Uterus (tissue), 4 donors: ENCODE results near the gene EPHA2. TPM values are rescaled to one million over a fixed set of nuclear protein-coding genes. Genes with fewer than 3 reads are reported as not detected.
A peak's percentile ranks its signal among the peaks of the same experiment; 100 is the strongest.

Experiments used
- DNase-seq, 2 donors: peaks; one replicate each; pipeline ENCODE4 v3.0.0-alpha.2; 2019 to 2020
- H3K27ac ChIP-seq, 2 donors: fragments of 200-600 bp; sonication (generic); 1 replicate in 1 of 2; 2 replicates in 1 of 2; pipeline ENCODE4 v1.5.1; 2016 to 2018
- H3K27me3 ChIP-seq, 2 donors: fragments of 200-600 bp; sonication (generic); one replicate each; pipeline ENCODE4 v1.5.1; 2018 to 2019; ENCODE audit warnings: control low read depth in 1 of 2
- H3K36me3 ChIP-seq, 2 donors: fragments of 200-600 bp; sonication (generic); one replicate each; pipeline ENCODE4 v1.5.1; 2019; ENCODE audit warnings: control low read depth in 1 of 2
- H3K4me1 ChIP-seq, 2 donors: fragments of 200-600 bp; sonication (generic); one replicate each; pipeline ENCODE4 v1.5.1; 2018 to 2019; ENCODE audit warnings: control low read depth in 1 of 2
- H3K4me3 ChIP-seq, 2 donors: fragments of 200-600 bp; sonication (generic); 1 replicate in 1 of 2; 2 replicates in 1 of 2; pipeline ENCODE4 v1.5.1; 2018 to 2019; ENCODE audit warnings: mild to moderate bottlenecking in 1 of 2
- H3K9me3 ChIP-seq, 2 donors: fragments of 200-600 bp; sonication (generic); one replicate each; pipeline ENCODE4 v1.5.1; 2019; ENCODE audit warnings: control low read depth in 1 of 2
- CTCF ChIP-seq, 4 experiments: fragments of 200-600 bp in 2 of 4; fragments of 450-650 bp in 2 of 4; sonication (generic) in 2 of 4; IDR thresholded peaks; one replicate each; pipeline ENCODE4 v1.5.1; 2016 to 2019; ENCODE audit warnings: antibody characterized with exemption in 4 of 4, mild to moderate bottlenecking in 2 of 4, moderate library complexity in 1 of 4
- POLR2A ChIP-seq, 2 donors: fragments of 450-650 bp; IDR thresholded peaks; one replicate each; pipeline ENCODE4 v1.6.1; 2016; ENCODE audit warnings: antibody characterized with exemption in 2 of 2, mild to moderate bottlenecking in 1 of 2, moderate library complexity in 1 of 2
- intact Hi-C: fragments of 100-400 bp; cut with DNase I; formaldehyde crosslinking; loops from one replicate; pipeline ENCODE4 v1.15.1; 2023; ENCODE audit warnings: low total_unique reads
- total RNA-seq, 4 donors: library from RNA; depleted of rRNA in 3 of 4; stranded (reverse); fragments of >200 nt in 3 of 4; gene quantifications; one replicate each; pipeline versions ENCODE4 v1.1.0 to v1.2.4, GENCODE V29; 2014 to 2023
- donor health status: DM: yes; HTN: yes; CAD: no.

The EPHA2 gene
- total RNA-seq, 4 donors from 2014 or later = 2.4 to 32.9 (median 16.3) TPM

- no peak overlapping the region for H3K27ac ChIP-seq
- intact Hi-C loops = no loop called here
Measured at GRCh38 chr1:16081636-16082035, 74.2 kb downstream of the EPHA2 start.

GRCh38 chr1:16080422-16081150 is 75.3 kb downstream of the EPHA2 start:
- Histone ChIP-seq H3K36me3 (no peaks in the 10 kb centered on the region), H3K27me3 (no peaks in the 10 kb centered on the region), H3K4me1 (peaks cover 0 to under 1% of the 10 kb centered on the region in 2 donors), H3K4me3 (no peak overlapping the region), H3K27ac (no peak overlapping the region), H3K9me3 (no peaks in the 10 kb centered on the region)
- DNase-seq = no peak
- intact Hi-C loops = no loop called here
- TF ChIP-seq CTCF (IDR thresholded peaks at IDR 0.05) = no peak
- TF ChIP-seq POLR2A (IDR thresholded peaks at IDR 0.05) = no peak

More at GRCh38 chr1:16081636-16082035, 74.2 kb downstream of the EPHA2 start:
- Histone ChIP-seq H3K4me1 (no peaks in the 10 kb centered on the region), H3K4me3 (no peak overlapping the region), H3K36me3 (no peaks in the 10 kb centered on the region), H3K9me3 (no peaks in the 10 kb centered on the region), H3K27me3 (no peaks in the 10 kb centered on the region)
- no peak for TF ChIP-seq CTCF (IDR thresholded peaks at IDR 0.05)
- no peak for TF ChIP-seq POLR2A (IDR thresholded peaks at IDR 0.05)
- DNase-seq = no peak

- peak; percentile 84 to 85 for DNase-seq
- peak overlapping the region in 1 of 2 donors; percentile 36 for H3K27ac ChIP-seq
- H3K4me1 ChIP-seq = peaks cover 0 to 4% of the 10 kb centered on the region in 2 donors
- no peaks in the 10 kb centered on the region for H3K36me3 ChIP-seq
- TF ChIP-seq POLR2A (IDR thresholded peaks at IDR 0.05) = peak in 1 of 2 donors; percentile 19
- peak; percentile 88 to 99 (median 94) for TF ChIP-seq CTCF (IDR thresholded peaks at IDR 0.05)
- H3K27me3 ChIP-seq = no peaks in the 10 kb centered on the region
- H3K4me3 ChIP-seq = no peak overlapping the region
- intact Hi-C loops = loop anchor here (2.0 to 10.0 kb wide), 3 partner anchors 108 to 283 kb away; no protein-coding TSS in a partner anchor
- no peaks in the 10 kb centered on the region for H3K9me3 ChIP-seq
Measured at GRCh38 chr1:16078925-16079656, 76.8 kb downstream of the EPHA2 start.

GRCh38 chr1:16077406-16078245 is 78.2 kb downstream of the EPHA2 start:
- Histone ChIP-seq H3K27ac (peak overlapping the region in 1 of 2 donors; percentile 27), H3K36me3 (no peaks in the 10 kb centered on the region), H3K4me1 (peaks cover 4 to 11% of the 10 kb centered on the region in 2 donors), H3K4me3 (no peak overlapping the region), H3K27me3 (no peaks in the 10 kb centered on the region), H3K9me3 (no peaks in the 10 kb centered on the region)
- TF ChIP-seq CTCF (IDR thresholded peaks at IDR 0.05) = no peak
- no peak for TF ChIP-seq POLR2A (IDR thresholded peaks at IDR 0.05)
- DNase-seq = no peak
- intact Hi-C loops = loop anchor here (2.0 to 10.0 kb wide), 3 partner anchors 109 to 285 kb away; no protein-coding TSS in a partner anchor
